Central memory CD8-positive, alpha-beta T cell (primary cell): ENCODE measurements around the gene TAX1BP3.
A peak's percentile ranks its signal among the peaks of the same experiment; 100 is the strongest.

ENCODE experiments used
- ATAC-seq: fragments of 150-1000 bp; cut with Tn5 transposase; replicated peaks from 2 replicates; pipeline ENCODE4 v1.10.0; 2022; ENCODE audit warnings: mild to moderate bottlenecking, moderate FRiP score, moderate number of reproducible peaks; ENCODE audit not compliant: poor library complexity, severe bottlenecking; ENCODE audit errors: extremely low read depth
- DNase-seq, 2 donors: peaks; one replicate each; pipeline ENCODE4 v3.0.0; 2021; ENCODE audit warnings: low spot score in 2 of 2
- H3K27ac Mint-ChIP-seq: one replicate; pipeline ENCODE4 v1.8.0; 2022; ENCODE audit warnings: low read depth, mild to moderate bottlenecking, moderate library complexity, mixed read lengths
- H3K27me3 Mint-ChIP-seq: one replicate; pipeline ENCODE4 v1.8.0; 2022; ENCODE audit warnings: mixed read lengths
- H3K36me3 Mint-ChIP-seq: one replicate; pipeline ENCODE4 v1.8.0; 2022; ENCODE audit warnings: mild to moderate bottlenecking, moderate library complexity, mixed read lengths; ENCODE audit not compliant: insufficient read depth
- H3K4me1 Mint-ChIP-seq: one replicate; pipeline ENCODE4 v1.8.0; 2022; ENCODE audit warnings: mixed read lengths
- H3K4me3 Mint-ChIP-seq: one replicate; pipeline ENCODE4 v1.8.0; 2022; ENCODE audit warnings: mild to moderate bottlenecking, moderate library complexity, mixed read lengths
- H3K9me3 Mint-ChIP-seq: one replicate; pipeline ENCODE4 v1.8.0; 2022; ENCODE audit warnings: mixed read lengths

TAX1BP3 gene

DNA sequence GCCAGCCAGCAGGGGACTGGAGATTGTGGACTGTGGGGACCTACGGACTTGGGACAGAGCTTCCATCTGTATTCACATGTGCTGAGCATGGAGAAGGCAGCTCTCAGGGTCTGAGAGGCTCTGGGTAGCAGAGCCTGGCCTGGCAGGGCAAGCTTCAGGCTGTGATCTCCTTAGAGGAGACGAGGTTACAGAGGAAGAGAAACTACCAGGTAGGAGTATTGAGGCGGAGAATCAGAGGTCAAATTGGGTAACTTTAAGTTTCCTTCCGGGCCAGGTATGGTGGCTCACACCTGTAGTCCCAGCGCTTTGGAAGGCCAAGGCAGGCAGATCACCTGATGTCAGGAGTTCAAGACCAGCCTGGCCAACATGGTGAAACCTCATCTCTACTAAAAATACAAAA, 23.1 kb downstream of the TAX1BP3 start:
- Mint-ChIP-seq H3K27me3 (no peaks in the 10 kb centered on the region), H3K4me3 (no peak overlapping the region), H3K27ac (no peak overlapping the region), H3K4me1 (no peaks in the 10 kb centered on the region), H3K9me3 (no peaks in the 10 kb centered on the region), H3K36me3 (peaks cover 4% of the 10 kb centered on the region)
- no peak for DNase-seq
- no peak for ATAC-seq

DNA sequence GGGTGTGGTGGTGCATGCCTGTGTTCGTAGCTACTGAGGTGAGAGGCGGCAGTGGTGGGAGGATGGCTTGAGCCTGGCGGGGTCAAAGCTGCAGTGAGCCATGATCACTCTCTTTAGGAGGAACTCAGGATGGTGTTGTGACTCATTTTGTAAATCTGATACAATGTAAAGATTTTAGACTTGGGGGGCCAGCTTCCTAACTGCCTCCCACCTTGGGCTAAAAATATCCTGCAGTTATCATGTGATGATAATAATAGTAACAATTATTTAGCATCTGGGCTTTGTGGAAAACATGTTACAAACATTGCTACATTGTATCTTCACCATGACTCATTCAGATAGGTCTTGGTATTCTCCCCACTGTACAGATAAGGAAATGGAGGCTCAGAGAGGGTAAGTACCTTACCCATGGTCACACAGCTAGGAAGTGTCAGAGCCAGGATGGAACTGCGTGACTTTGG, 24.5 kb downstream of the TAX1BP3 start:
- DNase-seq: no peak
- Mint-ChIP-seq H3K27me3 (no peaks in the 10 kb centered on the region), H3K4me3 (no peak overlapping the region), H3K4me1 (no peaks in the 10 kb centered on the region), H3K9me3 (no peaks in the 10 kb centered on the region), H3K27ac (no peak overlapping the region), H3K36me3 (peaks cover 4% of the 10 kb centered on the region)
- ATAC-seq: no peak

DNA sequence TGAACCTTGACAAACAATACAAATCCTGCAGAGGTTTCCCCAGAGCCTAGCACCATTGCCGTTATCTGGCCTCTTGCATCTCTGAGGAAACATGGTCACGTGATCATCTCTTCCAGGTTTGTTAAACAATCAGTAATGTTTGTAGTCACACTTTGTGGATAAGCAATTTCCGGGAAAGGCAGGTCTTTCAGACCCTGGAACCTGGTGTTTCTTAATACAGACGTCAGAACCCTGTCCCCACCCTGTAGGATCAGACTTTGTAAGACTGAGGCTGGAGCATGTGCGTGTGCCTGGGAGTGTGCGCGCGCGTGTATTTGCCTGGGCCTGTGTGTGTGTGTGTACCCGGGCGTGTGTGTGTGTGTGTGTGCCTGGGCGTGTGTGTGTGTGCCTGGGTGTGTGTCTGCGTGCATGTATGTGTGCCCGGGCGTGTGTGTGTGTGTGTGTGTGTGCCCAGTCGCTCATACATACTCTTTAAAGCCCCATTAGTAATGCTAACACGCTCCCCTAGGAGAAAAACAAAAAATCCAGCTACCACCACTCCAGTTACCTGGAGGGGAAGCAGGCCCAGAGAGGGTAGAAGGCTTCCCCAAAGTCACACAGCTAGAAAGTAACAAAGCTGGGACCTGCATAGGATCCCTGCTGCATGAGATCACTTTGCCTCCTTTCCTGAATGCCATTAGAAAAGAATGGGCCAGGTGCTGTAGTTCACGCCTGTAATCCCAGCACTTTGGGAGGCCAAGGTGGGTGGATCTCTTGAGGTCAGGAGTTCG, 26.5 kb downstream of the TAX1BP3 start:
- no peak overlapping the region for H3K27ac Mint-ChIP-seq
- no peaks in the 10 kb centered on the region for H3K4me1 Mint-ChIP-seq
- no peak overlapping the region for H3K4me3 Mint-ChIP-seq
- no peak for ATAC-seq
- H3K9me3 Mint-ChIP-seq: no peaks in the 10 kb centered on the region
- H3K27me3 Mint-ChIP-seq: no peaks in the 10 kb centered on the region
- peaks cover 4% of the 10 kb centered on the region for H3K36me3 Mint-ChIP-seq
- DNase-seq: no peak

DNA sequence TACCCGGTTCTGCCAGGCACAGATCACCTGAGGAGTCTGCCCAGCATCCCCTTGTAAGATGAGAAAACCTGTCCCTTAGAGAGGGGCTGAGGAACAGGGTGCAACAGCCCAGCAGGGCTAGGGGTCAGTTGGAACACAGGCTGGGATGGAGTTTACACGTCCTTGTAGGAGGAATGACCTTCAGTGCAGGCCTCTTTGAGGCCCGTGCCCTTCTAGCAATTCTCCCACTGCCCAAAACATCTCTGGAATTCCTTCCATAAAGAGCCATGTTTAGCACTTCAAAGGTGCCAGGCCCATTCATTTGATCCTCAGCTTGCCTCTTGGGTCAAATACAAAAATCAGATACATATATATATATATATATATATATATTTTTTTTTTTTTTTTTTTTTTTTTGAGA, 27.4 kb downstream of the TAX1BP3 start:
- ATAC-seq: no peak
- Mint-ChIP-seq H3K4me3 (no peak overlapping the region), H3K36me3 (peaks cover 6% of the 10 kb centered on the region), H3K4me1 (no peaks in the 10 kb centered on the region), H3K27ac (no peak overlapping the region), H3K9me3 (no peaks in the 10 kb centered on the region), H3K27me3 (no peaks in the 10 kb centered on the region)
- no peak for DNase-seq

DNA sequence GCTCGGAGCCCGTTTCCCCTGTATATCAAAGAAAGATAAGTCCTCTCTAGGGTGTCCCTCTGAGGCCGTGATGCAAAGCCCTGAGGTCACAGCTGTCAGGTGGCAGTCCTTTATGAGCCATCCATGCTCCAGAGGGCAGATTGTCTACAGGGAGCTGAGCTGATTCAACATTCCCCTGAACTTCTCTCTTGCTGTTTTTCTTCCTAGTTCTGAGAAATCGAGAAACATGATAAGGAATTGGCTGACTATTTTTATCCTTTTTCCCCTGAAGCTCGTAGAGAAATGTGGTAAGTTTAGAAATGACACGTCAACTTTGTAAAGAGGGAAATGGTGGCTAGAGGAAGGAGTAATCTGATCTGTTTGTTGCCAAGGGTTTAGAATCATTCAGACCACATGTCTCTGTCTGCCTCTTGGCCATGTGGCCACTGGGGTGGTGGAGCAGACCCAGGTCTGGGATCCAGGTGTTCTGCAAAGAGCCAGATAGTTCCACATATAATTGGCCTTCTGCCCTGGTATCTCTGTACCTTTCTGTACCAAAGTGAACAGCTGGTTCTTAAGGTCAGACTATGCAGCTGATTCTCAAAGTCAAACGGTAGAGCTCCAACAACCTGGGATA, 28.3 kb downstream of the TAX1BP3 start:
- ATAC-seq: no peak
- DNase-seq: no peak
- H3K27me3 Mint-ChIP-seq: no peaks in the 10 kb centered on the region
- H3K27ac Mint-ChIP-seq: no peak overlapping the region
- peaks cover 6% of the 10 kb centered on the region for H3K36me3 Mint-ChIP-seq
- no peaks in the 10 kb centered on the region for H3K9me3 Mint-ChIP-seq
- H3K4me3 Mint-ChIP-seq: no peak overlapping the region
- peaks cover 2% of the 10 kb centered on the region for H3K4me1 Mint-ChIP-seq

DNA sequence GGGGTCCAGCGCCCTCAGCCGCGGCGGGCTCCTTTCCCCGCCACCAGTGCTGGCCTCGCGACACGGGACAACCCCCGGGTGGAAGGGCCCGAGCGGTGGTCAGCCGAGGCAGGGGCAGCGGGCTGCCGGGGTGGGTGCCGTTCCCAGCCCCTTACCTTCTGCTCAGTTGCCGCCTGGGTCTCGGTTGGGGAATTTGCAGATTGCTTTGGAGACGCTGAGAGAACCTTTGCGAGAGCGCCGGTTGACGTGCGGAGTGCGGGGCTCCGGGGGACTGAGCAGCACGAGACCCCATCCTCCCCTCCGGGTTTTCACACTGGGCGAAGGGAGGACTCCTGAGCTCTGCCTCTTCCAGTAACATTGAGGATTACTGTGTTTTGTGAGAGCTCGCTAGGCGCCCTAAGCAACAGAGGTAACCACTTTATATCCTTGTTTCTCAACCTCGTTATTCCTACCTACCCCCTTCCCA, 31.4 kb downstream of the TAX1BP3 start:
- Mint-ChIP-seq H3K27me3 (no peaks in the 10 kb centered on the region), H3K4me1 (peaks cover 16% of the 10 kb centered on the region), H3K4me3 (peak overlapping the region; percentile 93), H3K9me3 (no peaks in the 10 kb centered on the region), H3K36me3 (peaks cover 10% of the 10 kb centered on the region), H3K27ac (peak overlapping the region; percentile 98)
- no peak for ATAC-seq
- DNase-seq: no peak

DNA sequence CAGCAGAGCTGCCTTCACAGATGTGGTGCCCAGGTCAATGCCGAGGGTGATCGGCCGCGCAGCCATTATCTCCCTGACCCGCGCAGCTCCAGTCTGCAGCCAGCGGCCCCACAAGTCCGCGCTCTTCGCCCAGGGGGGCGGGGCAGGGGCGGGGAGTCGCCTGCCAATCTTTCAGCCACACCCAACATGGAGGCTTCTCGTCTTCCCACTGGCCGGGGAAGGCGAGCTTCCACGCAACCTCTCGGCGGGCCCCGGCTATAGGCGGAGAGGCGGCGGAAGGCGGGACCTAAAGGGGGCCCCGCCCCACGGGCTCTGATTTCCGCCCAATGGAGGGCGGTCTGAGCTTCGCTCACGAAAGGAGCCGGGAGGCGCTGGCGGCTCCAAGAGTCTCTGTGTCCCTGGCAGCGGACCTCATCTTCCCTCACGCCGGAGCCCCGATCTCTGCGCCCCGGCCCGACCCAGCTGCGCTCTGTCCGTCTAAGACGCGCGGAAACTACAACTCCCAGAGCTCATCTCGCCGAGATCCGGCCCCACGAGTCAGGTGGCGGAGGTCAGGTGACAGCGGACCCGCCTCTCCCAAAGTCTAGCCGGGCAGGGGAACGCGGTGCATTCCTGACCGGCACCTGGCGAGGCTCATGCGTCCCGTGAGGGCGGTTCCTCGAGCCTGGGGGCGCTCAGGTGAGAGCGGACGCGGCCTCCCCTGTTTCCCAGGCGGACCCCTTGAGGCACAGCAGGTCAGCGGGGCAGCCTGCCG, 32.0 kb downstream of the TAX1BP3 start, which contains the start of the genes CTNS and SHPK:
Gene CTNS (plus strand): TSS at position 607 of the 754 bp plus-strand sequence. CDS start 3,447 bp downstream, outside the sequence.
Gene SHPK (minus strand): TSS at position 97 of the 754 bp plus-strand sequence. CDS start 31 bp downstream, at position 66.
- no peaks in the 10 kb centered on the region for H3K9me3 Mint-ChIP-seq
- peak within 1 kb of the TSS; percentile 98 for H3K27ac Mint-ChIP-seq
- H3K36me3 Mint-ChIP-seq: peaks cover 12% of the 10 kb centered on the region
- DNase-seq (peak; percentile 90 to 92), ATAC-seq (peak; percentile 99)
- H3K4me1 Mint-ChIP-seq: peaks cover 16% of the 10 kb centered on the region
- peak within 1 kb of the TSS; percentile 93 for H3K4me3 Mint-ChIP-seq
- H3K27me3 Mint-ChIP-seq: no peaks in the 10 kb centered on the region

DNA sequence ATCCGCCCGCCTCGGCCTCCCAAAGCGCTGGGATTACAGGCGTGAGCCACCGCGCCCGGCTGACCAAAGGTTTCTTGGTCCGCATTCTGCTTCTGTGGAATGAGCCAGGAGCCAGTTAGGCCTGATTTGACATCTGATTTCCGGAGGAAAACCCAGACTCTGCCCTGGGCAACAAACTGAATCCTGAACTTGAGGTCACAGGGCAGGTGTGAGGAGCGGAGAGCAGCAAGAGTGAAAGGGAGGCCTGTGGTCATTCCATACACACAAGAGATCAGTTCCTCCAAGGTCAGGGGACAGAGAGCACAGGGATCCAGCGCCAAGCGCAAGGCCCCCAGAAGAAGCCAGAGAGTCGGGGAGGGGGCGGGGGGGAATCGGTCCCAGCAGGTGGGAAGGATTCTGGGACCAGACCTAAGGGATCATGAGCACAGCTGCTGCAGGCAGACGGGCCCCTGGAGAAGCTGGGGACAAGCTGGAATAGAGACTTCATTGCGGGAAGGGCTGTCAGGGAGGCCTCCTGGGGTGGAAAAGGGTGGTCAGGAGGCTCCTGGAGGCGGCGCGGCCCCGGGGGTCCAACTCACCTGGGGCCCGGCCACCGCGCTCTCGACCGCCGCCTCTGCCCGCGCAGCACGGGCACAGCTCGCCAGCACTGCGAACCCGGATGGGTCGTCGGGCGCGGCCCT, 32.8 kb downstream of the TAX1BP3 start:
- peak; percentile 21 for ATAC-seq
- peak overlapping the region; percentile 93 for H3K4me3 Mint-ChIP-seq
- no peaks in the 10 kb centered on the region for H3K27me3 Mint-ChIP-seq
- H3K27ac Mint-ChIP-seq: peak overlapping the region; percentile 98
- no peak for DNase-seq
- H3K9me3 Mint-ChIP-seq: no peaks in the 10 kb centered on the region
- peaks cover 16% of the 10 kb centered on the region for H3K4me1 Mint-ChIP-seq
- peaks cover 10% of the 10 kb centered on the region for H3K36me3 Mint-ChIP-seq

DNA sequence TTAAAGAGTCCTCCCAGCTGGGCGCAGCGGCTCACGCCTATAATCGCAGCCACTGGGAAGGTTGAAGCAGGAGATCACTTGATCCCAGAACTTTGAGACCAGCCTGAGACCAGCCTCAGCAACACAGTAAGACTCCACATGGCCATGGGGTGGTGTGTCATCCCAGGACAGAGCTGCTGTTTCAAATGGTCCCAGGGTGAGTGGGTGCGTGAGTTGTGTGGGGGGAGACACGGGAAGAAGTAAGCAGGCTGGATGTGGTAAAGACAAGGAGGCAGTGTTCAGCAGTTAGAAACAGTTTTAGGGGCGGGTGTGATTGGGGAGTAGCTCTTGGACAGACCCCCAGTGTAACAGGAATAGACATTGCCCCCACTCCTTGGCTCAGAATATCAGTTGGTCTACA, 36.1 kb downstream of the TAX1BP3 start:
- Mint-ChIP-seq H3K27ac (no peak overlapping the region), H3K4me1 (peaks cover 16% of the 10 kb centered on the region), H3K36me3 (peaks cover 22% of the 10 kb centered on the region), H3K4me3 (no peak overlapping the region), H3K27me3 (no peaks in the 10 kb centered on the region), H3K9me3 (no peaks in the 10 kb centered on the region)
- DNase-seq (no peak), ATAC-seq (no peak)

DNA sequence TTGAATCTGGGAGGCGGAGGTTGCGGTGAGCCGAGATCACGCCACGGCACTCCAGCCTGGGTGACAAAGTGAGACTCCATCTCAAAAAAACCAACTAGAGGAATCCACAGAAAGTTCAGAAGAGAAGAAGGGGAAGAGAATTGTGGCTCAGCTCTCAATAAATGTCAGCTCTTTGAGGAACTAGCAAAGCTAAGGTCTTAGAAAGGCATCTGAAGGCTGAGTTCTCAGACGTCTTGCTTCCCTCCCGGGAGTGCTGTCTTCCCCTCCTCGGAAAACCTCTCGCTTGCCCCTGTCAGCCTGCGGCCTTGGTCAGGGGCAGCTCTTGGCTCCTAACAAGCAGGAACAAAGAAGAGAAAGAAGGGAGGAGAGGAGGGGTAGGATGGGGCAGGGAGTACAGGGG, 37.6 kb downstream of the TAX1BP3 start:
- Mint-ChIP-seq H3K4me3 (no peak overlapping the region), H3K36me3 (peaks cover 25% of the 10 kb centered on the region), H3K9me3 (no peaks in the 10 kb centered on the region), H3K4me1 (peaks cover 16% of the 10 kb centered on the region), H3K27ac (peak overlapping the region; percentile 10), H3K27me3 (no peaks in the 10 kb centered on the region)
- no peak for ATAC-seq
- DNase-seq: no peak

DNA sequence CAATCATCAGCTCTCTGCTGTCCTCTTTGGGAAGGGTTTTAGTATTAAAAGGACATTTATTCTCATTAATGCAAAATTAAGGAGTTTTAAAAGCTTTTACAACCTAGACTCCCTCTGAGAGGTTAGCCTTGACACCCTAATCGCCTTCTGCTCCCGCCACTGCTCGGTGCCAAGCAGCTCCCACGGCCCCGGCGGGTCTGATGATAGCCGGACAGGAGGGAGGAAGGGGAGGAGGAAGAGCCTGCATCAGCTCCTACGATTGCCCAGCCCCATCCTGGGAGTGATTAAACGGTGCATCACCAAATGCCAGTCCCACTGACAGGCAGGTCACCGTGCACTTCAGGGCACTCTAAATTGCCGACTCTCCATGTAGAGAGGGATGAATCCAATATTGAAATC, 40.6 kb downstream of the TAX1BP3 start:
- ATAC-seq (no peak), DNase-seq (no peak)
- Mint-ChIP-seq H3K27ac (no peak overlapping the region), H3K9me3 (no peaks in the 10 kb centered on the region), H3K4me1 (peaks cover 6% of the 10 kb centered on the region), H3K4me3 (no peak overlapping the region), H3K27me3 (no peaks in the 10 kb centered on the region), H3K36me3 (peaks cover 27% of the 10 kb centered on the region)
